ENCODE measurements around the gene HPS1.

HPS1 gene

GRCh38 chr10:98463976-98464754, 17.4 kb upstream of the HPS1 start:
- no peak for FAIRE-seq

GRCh38 chr10:98463016-98463415, 16.3 kb upstream of the HPS1 start:
- no peak for FAIRE-seq

GRCh38 chr10:98461500-98461842, 14.7 kb upstream of the HPS1 start:
- FAIRE-seq, result no peak

- peak; percentile 100 for FAIRE-seq
Measured at GRCh38 chr10:98460837-98461499, 14.2 kb upstream of the HPS1 start.

- FAIRE-seq, result no peak
Measured at GRCh38 chr10:98458809-98459784, 12.4 kb upstream of the HPS1 start.

- no peak for FAIRE-seq
Measured at GRCh38 chr10:98457721-98458120, 11.0 kb upstream of the HPS1 start.

GRCh38 chr10:98456686-98457482, 10.1 kb upstream of the HPS1 start:
- FAIRE-seq, result no peak

- FAIRE-seq, result no peak
Measured at GRCh38 chr10:98456043-98456570, 9.4 kb upstream of the HPS1 start.

- FAIRE-seq, result no peak
Measured at GRCh38 chr10:98453729-98454128, 7.0 kb upstream of the HPS1 start.

GRCh38 chr10:98450618-98451017, 3.9 kb upstream of the HPS1 start:
- peak; percentile 13 for FAIRE-seq

GRCh38 chr10:98449287-98449686, 2.6 kb upstream of the HPS1 start:
- FAIRE-seq, result no peak

- FAIRE-seq, result no peak
Measured at GRCh38 chr10:98446151-98446660, 529 bp downstream of the HPS1 start.

GRCh38 chr10:98445200-98445812, 1.4 kb downstream of the HPS1 start:
- no peak for FAIRE-seq

- FAIRE-seq, result no peak
Measured at GRCh38 chr10:98444314-98445006, 2.3 kb downstream of the HPS1 start.

GRCh38 chr10:98438715-98439114, 8.0 kb downstream of the HPS1 start:
- no peak for FAIRE-seq

- no peak for FAIRE-seq
Measured at GRCh38 chr10:98436704-98437103, 10.0 kb downstream of the HPS1 start.

GRCh38 chr10:98435178-98435577, 11.6 kb downstream of the HPS1 start:
- no peak for FAIRE-seq

GRCh38 chr10:98433881-98434732, 12.6 kb downstream of the HPS1 start:
- FAIRE-seq, result no peak

- no peak for FAIRE-seq
Measured at GRCh38 chr10:98433371-98433770, 13.4 kb downstream of the HPS1 start.

GRCh38 chr10:98432330-98432729, 14.4 kb downstream of the HPS1 start:
- peak; percentile 78 for FAIRE-seq
